Measurements from ENCODE around the gene MRPL20. TPM values are rescaled to one million over a fixed set of nuclear protein-coding genes. Genes with fewer than 3 reads are reported as not detected.

The MRPL20 gene
- polyA plus RNA-seq, 1 experiment, result 84.8 TPM

DNA sequence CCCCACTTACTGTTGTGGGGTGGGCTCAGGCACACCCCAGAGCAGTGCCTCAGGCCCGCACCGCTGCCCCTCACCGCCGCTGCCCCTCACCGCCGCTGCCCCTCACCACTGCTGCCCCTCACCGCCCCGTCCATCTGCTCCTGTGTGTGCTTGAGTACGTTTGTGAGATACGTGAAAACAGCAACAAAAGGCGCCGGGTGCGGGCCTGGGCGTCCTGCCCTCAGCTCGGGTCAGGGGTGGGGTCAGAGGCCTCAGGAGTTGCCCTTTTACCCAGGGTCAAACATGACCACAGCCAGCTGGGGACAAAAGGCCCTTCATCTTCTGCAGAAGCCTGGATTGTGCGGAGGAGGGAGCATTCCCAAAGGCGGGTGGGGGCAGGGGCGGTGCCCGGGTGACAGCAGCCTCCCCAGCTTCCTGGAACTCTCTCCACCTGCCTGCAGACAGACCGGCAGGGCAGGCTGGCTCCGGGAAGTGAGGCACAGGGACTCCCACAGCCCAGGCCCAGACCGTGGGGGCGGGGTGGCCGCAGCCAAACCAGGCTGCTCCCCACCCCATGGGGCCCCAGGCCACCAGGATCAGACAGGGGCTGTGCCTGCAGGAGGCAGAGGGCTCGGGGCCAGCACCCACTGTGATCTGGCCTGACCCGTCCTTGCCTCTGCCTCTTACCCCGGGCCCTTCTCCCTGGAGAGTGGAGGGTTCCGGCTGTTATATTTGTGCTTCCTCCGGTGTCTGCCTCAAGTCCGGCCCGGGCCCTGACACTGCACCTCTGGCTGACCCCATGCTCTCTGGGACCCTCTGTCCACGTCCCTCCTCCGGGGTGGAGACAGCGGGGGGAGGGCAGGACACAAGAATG, 26.1 kb upstream of the MRPL20 start:
- Histone ChIP-seq H3K4me3 (ENCODE audit: low read depth, low read length) (no peak overlapping the region), H3K36me3 (ENCODE audit: control insufficient read depth, insufficient read depth, low read length) (no peaks in the 10 kb centered on the region), H3K27me3 (ENCODE audit: control insufficient read depth, insufficient read depth, low read length) (peaks cover 4% of the 10 kb centered on the region; the same call in 1 of the 2 replicates)
- no peak for DNase-seq (ENCODE audit: low read depth)
- ChIA-PET POLR2A (interaction anchor here (0.6 kb wide), 1 partner anchor 33 kb away, joined by 3 read pairs; no protein-coding TSS in a partner anchor), CTCF (interaction anchor here (0.9 to 4.6 kb wide), 2 partner anchors 9 to 34 kb away, joined by 3 to 24 read pairs; partner anchors contain the start of gene CCNL2)
- TF ChIP-seq, protein P1, sequence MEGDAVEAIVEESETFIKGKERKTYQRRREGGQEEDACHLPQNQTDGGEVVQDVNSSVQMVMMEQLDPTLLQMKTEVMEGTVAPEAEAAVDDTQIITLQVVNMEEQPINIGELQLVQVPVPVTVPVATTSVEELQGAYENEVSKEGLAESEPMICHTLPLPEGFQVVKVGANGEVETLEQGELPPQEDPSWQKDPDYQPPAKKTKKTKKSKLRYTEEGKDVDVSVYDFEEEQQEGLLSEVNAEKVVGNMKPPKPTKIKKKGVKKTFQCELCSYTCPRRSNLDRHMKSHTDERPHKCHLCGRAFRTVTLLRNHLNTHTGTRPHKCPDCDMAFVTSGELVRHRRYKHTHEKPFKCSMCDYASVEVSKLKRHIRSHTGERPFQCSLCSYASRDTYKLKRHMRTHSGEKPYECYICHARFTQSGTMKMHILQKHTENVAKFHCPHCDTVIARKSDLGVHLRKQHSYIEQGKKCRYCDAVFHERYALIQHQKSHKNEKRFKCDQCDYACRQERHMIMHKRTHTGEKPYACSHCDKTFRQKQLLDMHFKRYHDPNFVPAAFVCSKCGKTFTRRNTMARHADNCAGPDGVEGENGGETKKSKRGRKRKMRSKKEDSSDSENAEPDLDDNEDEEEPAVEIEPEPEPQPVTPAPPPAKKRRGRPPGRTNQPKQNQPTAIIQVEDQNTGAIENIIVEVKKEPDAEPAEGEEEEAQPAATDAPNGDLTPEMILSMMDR (IDR thresholded peaks at IDR 0.05; ENCODE audit: insufficient read depth, low read depth, low read length), result no peak

DNA sequence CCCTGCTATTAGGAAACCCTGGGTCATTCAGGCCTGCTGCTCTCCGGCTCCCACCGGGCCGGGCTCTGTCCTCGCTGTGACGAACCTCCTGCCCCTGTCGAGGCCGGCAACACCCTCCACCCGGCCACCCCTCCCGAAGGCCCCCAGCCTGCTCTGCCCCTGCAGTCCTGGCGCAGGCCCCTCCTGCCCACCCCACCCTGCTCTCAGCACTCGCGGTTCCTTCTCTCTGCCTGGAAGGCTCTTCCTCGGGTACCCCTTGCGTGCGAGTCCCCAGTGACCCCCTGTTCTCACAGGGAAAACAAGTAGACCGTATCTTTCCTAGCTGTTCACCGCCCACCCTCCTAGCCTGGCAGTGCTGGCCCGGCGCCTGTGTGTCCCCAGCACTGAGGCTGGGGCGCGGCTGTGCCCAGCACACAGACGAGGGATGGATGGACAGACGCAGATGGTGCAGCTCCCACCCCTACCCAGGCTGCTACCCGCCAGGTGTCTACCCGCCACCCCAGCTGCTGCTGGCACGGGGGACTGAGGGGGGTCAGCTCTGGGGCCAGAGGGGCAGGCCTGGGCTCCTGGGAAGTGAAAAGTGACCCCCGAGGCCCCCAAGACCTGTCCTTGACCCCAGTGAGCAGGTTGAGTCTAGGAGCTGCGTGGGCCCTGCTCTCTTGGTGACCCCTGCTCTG, 25.3 kb upstream of the MRPL20 start:
- Histone ChIP-seq H3K36me3 (ENCODE audit: control insufficient read depth, insufficient read depth, low read length) (no peaks in the 10 kb centered on the region), H3K27me3 (ENCODE audit: control insufficient read depth, insufficient read depth, low read length) (peaks cover 4% of the 10 kb centered on the region; the same call in 1 of the 2 replicates), H3K4me3 (ENCODE audit: low read depth, low read length) (no peak overlapping the region)
- POLR2A ChIA-PET, result no interaction called here
- TF ChIP-seq, protein P1 (IDR thresholded peaks at IDR 0.05; ENCODE audit: insufficient read depth, low read depth, low read length), result no peak
- CTCF ChIA-PET, result interaction anchor here (0.9 to 4.6 kb wide), 2 partner anchors 10 to 33 kb away, joined by 3 to 24 read pairs; partner anchors contain the start of gene CCNL2
- DNase-seq (ENCODE audit: low read depth), result no peak

DNA sequence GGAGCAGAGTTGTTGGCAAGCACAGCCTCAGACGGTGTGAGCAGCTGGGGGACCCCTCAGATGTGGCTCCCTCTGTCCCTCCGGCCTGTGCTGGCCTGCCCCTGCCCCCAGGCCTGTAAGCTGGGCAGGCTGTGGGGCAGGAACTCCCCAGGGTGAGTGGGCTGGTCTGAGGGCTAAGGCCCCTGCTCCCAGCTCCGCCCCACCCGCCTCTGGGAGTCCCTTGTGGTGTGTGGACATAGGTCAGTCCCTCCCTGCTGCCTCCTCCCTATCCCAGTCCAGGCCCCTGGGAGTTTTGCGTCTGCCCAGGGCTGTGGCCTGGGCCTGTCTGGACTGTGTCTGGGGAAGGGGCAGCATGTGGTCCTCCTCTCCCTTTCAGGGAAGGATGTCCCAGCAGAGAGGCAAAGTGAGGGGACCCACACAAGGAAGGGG, 24.8 kb upstream of the MRPL20 start:
- Histone ChIP-seq H3K36me3 (ENCODE audit: control insufficient read depth, insufficient read depth, low read length) (no peaks in the 10 kb centered on the region), H3K27me3 (ENCODE audit: control insufficient read depth, insufficient read depth, low read length) (peaks cover 4% of the 10 kb centered on the region; the same call in 1 of the 2 replicates), H3K4me3 (ENCODE audit: low read depth, low read length) (no peak overlapping the region)
- TF ChIP-seq, protein P1 (IDR thresholded peaks at IDR 0.05; ENCODE audit: insufficient read depth, low read depth, low read length), result no peak
- POLR2A ChIA-PET, result no interaction called here
- no peak for DNase-seq (ENCODE audit: low read depth)
- CTCF ChIA-PET, result interaction anchor here (4.6 kb wide), 1 partner anchor 10 kb away, joined by 24 read pairs; no protein-coding TSS in a partner anchor

DNA sequence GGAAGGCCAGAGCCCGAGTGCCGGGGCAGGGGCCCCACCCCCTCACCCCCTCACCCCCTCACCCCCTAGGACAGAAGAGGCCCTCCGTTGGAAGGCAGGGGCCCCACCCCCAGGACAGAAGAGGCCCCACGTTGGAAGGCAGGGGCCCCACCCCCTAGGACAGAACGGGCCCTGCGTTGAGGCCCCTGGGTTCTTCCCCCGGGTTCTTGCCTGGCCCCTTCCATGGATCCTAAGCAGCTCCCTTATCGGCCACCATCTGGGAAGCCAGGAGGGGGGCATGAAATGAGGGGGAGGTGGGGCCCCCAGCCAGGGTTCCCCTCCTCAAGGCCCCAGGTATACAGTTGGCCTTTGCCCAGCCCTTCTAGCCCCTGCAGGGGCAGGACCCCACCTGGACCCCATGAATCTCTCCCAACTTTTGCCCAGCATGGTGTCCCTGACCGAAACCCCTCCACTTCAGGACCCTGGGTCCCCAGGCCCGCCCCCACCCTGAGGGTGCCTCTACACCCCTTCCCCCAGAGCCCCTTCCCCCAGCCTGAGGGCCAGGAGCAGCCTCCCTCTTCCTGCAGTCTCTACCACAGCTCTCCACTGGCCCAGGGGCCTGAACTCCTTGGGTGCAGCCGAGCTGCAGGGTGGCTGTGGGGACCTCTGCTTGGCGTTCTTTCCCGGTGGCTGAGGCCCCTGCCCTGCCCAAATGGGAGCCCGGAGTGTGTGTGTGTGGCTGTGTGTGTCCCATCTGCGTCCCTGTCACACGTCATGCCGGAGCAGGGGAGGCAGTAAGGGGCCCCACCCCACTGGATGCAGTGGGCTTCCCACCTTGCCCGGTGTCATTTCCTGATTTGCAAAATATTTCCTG, 24.1 kb upstream of the MRPL20 start:
- Histone ChIP-seq H3K36me3 (ENCODE audit: control insufficient read depth, insufficient read depth, low read length) (no peaks in the 10 kb centered on the region), H3K4me3 (ENCODE audit: low read depth, low read length) (no peak overlapping the region), H3K27me3 (ENCODE audit: control insufficient read depth, insufficient read depth, low read length) (0 out of 2 replicates have a peak, but pooled peaks cover under 1% of the 10 kb centered on the region)
- ChIA-PET POLR2A (no interaction called here), CTCF (interaction anchor here (0.6 to 4.6 kb wide), 2 partner anchors 11 to 32 kb away, joined by 3 to 24 read pairs; no protein-coding TSS in a partner anchor)
- DNase-seq (ENCODE audit: low read depth), result no peak
- TF ChIP-seq, protein P1 (IDR thresholded peaks at IDR 0.05; ENCODE audit: insufficient read depth, low read depth, low read length), result no peak

Data from BJ (cell line).